GM21381 (cell line): ENCODE measurements around the gene ATP5PD.

Experiments used
- ATAC-seq: cut with Tn5 transposase; IDR thresholded peaks from one replicate; pipeline ENCODE4 v1.9.1; 2021; ENCODE audit warnings: mild to moderate bottlenecking, moderate library complexity; ENCODE audit not compliant: unreplicated experiment

Gene ATP5PD

GRCh38 chr17:75001915-75002843, 44.6 kb downstream of the ATP5PD start:
- ATAC-seq, result no peak

GRCh38 chr17:74999523-74999922, 47.2 kb downstream of the ATP5PD start:
- no peak for ATAC-seq

- no peak for ATAC-seq
Observed at GRCh38 chr17:74998783-74999182, 48.0 kb downstream of the ATP5PD start.

GRCh38 chr17:74995847-74996246, 50.9 kb downstream of the ATP5PD start:
- no peak for ATAC-seq

GRCh38 chr17:74994440-74994839, 52.3 kb downstream of the ATP5PD start:
- ATAC-seq, result no peak

GRCh38 chr17:74992223-74992622, 54.5 kb downstream of the ATP5PD start:
- no peak for ATAC-seq

- no peak for ATAC-seq
Observed at GRCh38 chr17:74990581-74991105, 56.1 kb downstream of the ATP5PD start.
